Fibroblast of gingiva (primary cell): ENCODE results near the gene HRAS.

Source experiments
- DNase-seq: peaks from one replicate; pipeline ENCODE4 v3.0.0-alpha.2; 2011; ENCODE audit warnings: low read depth

The HRAS gene

DNA sequence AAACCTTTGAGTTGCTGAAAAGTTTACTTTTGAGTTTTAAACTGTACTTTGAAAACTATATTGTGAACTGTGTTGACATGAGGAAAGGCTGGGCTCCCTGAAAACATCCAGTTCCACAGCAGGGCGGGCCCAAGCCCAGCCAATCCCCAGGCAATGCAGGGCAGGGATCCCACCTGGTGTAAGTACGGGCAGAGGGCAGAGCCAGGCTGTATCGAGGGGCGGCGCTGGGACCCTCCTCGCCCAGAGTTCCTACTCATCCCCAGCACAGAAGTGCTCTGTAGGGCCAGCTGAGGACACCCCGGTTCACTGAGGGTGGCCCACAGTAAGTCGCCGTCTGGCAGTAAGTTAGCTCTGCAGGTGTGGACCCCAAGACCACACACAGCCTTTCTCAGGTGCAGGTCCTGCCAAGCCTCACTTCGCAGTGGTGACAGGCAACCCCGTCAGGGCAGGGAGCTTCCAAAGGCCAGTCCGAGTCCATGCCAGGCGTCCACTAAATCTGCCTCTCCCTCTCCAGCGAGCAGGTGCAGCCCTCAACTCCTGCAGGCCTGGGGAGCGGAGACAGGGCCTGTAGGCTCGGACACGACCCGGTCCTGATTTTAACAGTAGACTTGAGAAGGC, 31.7 kb upstream of the HRAS start:
- no peak for DNase-seq

DNA sequence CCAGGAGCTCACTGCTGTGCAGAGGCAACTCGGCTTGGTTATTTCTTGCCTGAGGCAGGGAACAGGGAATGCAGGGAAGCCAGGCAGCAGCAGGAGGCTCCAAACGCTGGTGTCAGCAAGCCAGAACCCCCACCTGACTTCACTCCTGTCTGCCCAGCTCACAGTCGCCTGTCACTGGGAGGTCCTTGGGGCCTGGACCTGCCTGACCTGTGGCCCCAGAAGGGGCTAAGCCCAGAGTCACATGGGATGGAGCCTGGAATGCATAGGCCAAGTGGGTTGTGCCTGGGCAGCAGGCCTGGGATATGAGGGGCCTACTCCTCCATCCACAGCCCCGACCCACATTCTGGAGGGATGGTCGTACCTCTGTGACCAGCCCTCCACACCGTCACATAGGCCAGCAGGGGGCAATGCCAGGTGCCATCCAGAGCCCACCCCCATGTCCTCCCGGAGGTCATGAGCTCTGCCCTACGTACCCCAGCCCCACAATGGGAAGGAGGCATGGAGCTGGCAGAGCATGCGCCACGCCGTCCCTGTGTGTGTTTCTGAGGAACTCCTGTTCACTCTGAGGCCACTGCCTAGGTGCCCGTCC, 30.6 kb upstream of the HRAS start:
- no peak for DNase-seq

DNA sequence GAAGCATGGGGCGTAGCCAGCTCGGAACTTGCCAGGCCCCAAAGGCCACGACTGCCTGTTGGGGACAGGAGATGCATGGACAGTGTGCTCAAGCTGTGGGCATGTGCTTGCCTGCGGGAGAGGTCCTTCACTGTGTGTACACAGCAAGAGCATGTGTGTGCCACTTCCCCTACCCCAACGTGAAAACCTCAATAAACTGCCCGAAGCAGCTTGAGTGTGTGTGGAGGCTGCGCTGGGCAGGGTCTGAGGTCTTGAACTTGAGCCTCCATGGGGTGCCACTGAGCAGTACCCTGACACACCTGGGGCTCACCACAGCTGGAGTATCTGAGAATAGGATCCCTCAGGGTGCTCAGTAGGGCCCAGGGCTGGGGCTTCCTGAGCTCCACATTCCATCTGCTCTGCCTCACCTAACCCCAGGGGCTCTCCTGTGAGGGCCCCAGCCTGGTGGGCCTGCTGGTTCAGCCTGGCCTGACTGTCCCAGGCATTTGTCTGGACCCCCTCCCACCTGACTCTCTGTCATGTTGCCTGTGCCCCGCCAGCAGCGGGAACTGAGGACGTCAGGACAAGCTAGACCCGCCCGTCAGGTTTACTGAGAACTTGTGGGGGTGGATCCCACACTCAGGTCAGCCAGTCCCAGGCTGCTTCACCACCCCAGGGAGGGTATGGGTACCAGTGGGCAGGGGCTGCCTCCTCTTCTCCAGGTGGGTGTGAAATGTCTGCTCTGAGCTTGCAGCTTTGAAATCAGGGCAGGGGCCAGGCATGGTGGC, 28.6 kb upstream of the HRAS start:
- DNase-seq: no peak

DNA sequence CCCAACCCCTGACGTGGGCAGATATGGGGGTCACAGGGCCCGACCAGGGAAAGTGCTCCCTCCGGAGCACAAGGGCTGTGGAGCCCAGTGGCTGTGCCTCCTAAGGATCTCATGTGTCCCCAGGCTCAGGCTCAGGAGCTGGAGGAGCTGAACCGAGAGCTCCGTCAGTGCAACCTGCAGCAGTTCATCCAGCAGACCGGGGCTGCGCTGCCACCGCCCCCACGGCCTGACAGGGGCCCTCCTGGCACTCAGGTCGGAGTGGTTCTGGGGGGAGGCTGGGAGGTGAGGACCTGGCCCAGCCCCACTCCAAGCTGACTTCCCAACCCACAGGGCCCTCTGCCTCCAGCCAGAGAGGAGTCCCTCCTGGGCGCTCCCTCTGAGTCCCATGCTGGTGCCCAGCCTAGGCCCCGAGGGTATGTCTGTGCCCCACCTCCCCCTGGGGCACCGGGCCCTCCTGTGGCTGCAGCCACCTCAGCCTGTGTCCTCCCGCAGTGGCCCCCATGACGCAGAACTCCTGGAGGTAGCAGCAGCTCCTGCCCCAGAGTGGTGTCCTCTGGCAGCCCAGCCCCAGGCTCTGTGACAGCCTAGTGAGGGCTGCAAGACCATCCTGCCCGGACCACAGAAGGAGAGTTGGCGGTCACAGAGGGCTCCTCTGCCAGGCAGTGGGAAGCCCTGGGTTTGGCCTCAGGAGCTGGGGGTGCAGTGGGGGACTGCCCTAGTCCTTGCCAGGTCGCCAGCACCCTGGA, 27.9 kb upstream of the HRAS start:
- DNase-seq: no peak

DNA sequence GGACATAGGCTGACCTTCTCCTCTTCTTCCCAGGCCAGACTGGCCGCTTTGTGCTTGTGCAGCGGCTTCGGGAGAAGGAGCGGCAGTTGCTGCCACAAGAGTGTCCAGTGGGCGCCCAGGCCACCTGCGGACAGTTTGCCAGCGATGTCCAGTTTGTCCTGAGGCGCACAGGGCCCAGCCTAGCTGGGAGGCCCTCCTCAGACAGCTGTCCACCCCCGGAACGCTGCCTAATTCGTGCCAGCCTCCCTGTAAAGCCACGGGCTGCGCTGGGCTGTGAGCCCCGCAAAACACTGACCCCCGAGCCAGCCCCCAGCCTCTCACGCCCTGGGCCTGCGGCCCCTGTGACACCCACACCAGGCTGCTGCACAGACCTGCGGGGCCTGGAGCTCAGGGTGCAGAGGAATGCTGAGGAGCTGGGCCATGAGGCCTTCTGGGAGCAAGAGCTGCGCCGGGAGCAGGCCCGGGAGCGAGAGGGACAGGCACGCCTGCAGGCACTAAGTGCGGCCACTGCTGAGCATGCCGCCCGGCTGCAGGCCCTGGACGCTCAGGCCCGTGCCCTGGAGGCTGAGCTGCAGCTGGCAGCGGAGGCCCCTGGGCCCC, 26.8 kb upstream of the HRAS start:
- DNase-seq: no peak

DNA sequence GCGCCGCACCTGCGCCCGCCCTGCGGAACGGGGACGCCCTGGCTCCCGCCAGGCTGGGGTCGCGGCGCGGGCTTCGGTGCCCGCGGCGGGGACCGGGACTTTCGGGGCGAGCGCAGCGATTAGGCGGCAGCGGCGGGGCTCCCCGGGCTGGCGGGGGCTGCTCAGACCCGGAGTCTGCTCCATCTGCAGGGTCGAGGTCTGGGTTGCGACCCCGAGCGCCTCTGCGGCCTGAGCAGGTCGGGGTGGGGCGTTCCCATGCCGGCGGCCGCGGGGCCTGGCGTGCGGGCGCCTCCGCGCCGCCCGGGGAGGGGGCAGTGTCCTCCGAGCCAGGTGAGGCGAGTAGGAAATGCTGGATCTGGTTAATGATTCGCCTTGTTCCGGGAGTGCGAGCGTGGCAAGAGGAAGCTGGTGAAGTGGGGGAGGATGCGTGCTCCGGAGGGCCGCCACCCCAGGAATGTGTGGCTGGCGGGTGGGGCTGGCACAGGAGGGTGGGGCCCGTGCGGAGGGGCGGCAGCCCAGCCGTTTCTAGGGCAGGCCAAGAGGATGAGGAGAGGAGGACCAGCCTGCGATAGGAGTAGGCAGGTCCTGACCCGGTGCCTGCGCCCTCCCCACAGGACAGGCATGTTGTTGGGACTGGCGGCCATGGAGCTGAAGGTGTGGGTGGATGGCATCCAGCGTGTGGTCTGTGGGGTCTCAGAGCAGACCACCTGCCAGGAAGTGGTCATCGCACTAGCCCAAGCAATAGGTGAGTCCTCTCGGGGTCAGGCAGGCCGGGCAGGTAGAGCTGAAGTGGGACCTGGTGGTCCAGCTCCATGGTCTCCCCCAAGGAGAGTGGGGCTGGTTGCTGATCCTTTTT, 26.0 kb upstream of the HRAS start:
- no peak for DNase-seq

DNA sequence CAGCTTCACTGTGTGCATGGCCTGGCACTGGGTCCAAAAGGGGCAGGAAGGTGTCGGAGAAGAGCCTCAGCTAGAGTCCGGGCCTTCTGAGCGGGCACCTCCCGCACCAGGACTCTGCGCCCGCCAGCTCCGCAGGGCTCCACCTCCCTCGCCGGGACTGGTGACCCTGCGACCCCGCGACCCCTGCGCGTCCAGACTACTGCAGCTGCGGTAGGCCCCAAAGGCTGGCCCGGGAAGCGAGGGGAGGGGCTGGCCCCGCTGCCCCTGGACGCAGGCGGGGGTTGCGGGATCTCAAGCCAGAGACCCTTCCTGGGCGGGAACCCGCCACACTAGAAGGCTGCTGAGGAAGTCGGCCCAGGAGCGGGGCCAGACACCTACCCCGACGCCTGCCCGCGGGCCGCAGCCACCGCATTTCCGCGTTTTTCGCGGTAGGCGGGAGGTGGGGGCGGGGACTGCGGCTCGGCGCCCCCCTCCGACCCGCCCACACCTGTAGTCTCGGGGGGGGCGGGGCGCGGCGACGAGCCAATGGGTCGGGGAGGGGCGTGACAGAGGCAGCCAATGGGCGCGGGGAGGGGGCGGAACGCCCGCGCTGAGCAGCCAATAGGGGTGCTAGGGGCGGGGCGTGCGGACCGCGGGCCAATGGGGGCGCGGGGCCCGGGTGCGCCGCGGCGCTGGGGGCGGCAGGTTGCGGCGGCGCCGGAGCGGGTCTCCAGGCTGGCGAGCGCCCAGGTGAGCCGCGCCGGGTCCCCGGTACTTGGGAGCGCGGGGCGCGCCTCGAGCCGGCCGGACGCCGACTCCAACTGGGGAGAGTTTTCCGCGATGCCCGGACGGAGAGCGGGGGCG, 25.1 kb upstream of the HRAS start, which contains the start of the genes LMNTD2 and RASSF7:
Gene LMNTD2, minus strand, starts transcription at position 434 of the 843 bp plus-strand sequence. Its CDS starts 22 bp downstream, at position 412.
Gene RASSF7, plus strand, starts transcription at position 666 of the 843 bp plus-strand sequence. CDS start 799 bp downstream, outside the sequence.
- peak; percentile 64 for DNase-seq

DNA sequence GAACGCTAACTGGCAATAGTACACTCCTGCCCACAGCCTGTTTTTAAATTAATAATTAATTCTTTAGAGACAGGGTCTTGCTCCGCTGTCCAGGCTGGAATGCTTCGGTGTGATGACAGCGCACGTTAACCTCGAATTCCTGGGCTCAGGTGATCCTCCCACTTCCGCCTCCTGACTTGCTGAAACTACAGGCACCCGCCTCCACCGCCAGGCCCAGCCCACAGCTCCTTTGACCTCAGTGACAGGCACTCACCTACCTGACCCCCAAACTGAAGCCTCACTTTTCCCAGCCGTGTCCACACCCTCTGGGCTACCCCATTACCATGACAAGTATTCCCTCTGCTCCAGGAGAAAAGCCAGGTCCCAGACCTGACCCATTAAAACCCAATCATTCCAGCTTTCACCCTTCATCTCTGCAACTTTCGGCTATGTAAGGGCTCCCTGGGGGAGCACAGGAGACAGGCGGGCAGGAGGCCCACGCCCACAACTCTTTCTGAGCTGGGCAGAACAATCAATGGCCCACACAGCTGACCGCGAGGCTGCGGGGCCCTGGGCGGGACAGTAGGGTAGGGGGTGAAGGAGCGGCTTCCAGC, 24.4 kb upstream of the HRAS start:
- DNase-seq: no peak

DNA sequence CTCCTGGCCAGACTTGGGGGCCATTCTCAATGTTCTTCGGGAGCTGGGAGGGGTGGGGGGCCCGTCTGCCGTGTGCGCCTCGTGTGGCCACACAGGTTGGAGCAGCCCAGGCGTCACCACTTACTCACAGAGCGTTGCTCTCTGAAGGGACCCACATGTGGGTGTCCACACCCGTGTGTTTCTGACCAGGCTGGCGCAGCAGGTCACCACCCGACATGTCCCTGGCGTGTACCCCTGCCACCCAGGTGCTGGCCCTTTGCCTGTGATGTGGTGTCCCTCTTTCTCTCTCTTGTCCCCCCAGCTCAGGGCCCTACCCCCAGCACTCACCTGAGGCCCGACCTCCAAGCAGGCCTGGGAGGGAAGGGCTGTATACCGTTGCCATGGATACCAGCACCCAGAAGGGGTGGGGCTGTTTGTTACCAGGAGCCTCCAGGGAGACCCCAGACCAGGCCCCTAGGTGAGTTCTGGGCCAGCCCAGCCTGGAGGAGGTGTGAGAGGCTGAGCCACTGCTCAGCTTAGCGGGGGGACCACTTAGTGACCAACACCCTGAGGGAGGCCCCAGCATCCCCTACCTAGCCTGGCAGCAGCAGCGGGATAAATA, 23.7 kb upstream of the HRAS start:
- DNase-seq: no peak

DNA sequence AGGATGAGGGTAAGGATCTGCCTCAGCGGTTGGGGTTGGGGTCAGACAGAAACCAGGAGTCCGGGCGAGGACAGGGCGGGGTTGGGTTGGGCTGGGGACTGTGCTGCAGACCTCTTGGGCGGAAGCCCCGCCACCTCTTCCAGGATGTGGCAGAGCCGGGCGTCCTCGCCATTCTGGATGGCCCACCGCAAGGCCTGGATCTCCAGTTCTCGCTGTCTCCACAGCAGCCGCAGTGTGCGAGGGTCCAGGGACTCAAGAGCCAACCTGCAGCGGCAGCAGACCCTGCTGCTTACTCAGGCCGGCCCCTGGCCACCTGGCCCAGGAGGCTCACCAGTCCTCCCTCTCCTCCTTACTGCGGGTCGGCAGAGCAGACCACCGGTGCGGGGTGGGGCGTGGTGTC, 23.1 kb upstream of the HRAS start:
- DNase-seq: no peak

DNA sequence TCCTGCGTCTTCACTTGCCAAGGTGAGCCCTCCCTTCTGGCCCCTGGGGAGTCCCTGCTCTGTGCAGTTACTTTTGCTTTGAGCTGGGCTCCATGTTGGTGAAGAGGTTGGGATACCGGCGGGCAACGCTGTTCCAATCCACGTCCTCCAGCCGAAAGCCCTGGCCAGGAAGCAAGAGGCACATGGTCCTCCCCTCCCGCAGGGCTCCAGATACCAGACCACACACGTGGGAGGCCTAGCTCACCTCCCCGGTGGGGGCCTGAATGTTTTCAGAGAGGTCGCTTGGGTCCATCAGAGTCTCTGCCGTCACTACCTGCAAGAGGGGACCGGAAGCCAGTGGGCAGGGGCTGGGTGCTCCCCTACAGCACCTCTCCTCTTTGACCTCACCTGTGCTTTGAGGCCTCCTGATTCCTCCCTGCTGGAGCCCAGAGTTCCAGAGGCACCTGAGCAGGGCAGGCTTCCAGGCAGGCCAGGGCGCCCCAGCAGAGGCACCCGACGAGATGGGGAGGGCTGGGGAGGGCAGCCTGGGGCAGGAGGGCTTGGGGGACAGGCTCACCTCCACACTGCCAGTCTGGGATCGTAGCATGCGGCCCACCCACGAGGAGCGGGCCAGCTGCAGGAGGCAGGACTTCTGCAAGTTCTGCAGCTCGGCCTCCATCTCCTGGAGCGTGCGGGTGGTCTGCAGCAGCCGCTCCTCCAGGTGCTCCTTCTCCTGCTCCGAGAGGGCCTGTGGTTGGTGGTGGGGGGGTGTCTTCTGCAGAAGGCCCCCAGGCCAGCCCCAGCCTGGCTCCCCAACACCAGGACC, 22.2 kb upstream of the HRAS start:
- DNase-seq: no peak

DNA sequence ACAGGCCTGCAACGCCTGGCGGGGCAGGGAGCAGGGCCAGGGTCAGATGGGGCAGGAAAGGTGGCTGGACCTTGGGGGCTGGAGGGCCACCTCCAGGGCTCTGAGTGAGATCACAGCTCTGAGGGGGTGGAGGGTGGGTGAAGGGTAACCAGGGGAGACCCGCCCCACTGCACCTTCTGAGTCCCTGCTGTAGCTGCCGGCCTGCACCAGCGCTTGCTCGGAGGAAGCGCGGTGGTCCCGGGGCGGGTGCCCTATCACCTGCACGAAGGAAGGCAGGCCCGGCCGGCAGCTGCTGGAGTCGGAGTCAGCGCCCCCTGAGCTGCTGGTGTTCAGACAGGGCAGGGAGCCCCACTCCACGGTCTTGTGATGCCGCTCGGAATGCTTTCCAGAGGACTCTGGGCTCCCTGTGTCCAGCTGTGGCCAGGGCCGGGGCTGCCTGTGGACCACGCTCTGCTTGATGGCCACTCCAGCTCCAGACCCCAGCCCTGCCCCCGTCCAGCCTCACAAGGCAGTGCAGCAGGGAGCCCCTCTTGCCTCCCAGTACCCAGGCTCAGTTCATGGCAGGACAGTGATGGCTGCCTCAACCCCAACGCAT, 21.4 kb upstream of the HRAS start:
- no peak for DNase-seq

DNA sequence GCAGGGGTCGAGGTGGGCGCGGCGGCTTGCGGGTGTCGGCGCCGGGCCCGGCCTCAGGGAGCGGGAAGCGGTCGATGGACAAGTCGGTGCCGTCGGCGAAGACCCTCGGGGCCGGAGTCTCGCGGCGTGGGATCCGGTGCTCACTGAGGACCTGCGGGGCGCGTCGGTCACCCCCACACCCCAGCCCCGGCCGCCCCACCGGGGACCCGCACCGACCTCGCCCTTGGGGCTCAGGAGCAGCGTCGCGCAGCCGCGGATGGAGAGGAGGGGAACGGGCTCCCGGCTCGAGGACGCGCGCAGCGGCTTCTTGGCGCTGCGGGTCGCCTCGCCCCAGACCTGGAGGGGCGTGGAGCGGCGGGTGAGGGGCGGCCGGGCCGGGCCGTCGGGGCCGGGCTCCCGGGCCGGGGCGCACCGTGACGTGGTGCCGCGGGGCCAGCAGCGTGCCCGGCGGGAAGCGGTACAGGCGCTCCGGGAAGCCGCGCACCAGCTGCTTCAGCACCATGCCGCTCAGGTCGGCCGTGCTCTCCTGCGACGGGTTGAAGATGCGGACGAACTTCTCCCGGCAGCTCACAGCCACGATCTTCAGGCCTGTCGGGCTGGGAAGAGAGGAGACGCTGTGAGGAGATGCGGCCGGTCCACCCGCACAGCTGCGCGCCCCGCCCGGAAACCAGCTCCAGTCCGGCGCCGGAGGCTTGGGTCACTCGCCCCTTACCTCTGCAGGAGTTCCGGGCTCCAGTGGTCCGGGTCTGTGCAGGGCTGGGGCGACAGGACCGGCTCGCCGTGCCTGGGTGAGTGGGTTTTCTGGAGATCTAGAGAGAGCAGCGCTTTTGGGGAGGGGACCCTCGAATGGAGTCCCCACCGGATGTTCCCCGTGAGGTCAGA, 20.6 kb upstream of the HRAS start:
- DNase-seq: no peak

DNA sequence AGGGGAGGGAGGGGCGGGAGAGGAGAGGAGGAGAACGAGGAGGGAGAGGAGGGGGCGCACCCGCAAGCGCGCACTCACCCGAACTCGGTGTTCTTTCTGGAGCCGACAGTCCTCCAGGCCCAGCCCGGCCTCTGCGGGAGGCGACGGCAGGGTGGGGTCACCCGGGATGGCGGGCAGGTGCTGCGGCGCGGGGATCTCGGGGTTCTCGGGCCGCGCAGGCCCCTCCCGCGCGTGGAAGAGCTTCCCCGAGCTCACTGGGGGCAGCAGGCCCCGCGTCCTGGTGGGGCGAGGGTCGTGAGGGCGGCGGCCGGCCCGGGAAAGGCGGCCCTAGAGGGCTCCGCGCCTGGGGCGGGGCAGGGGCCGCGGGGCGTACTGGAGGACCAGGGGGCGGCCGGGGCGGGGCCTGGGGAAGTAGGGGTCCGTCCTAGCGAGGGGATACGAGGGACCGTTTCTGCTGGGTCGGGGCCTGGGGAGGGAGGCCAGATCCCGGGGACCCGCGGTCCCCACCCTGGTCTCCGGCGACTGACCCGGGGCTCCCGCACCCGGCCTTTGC, 19.9 kb upstream of the HRAS start:
- no peak for DNase-seq

DNA sequence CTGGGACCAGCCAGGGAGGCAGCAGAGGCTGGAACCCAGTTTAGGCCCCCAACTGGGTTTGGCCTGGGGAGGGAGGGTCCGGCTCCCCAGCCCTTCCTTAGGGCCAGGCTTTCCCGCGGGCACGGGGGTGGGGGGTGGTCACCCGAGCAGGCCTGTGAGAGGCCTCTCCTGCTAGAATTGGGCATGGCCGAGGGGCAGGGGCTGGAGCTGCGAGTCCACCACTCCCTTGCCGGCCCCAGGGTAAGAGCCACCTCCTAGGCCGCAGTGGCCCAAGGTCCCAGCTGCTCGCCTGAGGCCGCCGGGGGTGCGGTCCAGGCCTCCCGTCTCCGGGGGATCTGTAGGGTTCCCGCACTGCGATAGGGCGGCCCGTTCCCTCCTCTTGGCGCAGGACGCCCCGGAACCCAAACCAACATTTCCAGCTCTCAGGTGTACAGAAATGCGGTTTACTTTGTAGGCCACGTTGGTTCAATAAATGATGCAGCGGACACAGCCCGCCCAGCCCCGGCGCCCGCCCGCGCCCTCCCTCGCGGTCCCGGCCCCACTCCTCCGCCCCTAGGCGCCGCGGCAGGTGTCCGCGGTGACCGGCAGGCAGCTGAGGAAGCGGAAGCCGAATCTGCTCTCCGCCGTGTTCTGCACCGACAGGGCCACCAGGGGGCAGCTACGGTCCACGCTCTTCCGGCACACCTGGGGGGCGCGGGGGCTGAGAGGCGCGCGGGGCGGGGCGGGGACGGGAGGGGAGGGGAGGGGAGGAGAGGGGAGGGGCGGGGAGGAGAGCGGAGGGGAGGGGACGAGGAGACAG, 19.3 kb upstream of the HRAS start:
- DNase-seq: no peak

DNA sequence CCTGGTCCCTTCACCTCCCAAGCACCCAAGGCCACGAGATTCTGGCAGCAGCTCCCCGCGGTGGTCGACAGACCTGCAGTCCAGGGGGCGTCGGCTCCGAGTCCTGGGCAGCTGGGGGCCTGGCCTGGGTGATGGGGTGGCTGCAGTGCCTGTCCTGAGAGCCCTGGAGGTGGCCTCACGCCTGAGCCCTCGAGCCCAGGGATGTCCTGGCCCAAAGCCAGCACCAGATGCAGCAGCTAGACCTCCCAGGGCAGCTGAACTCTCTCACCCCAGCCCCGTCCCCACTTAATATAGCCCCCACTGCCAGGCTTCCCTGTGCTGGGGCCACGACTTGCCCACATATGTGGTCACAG, 18.6 kb upstream of the HRAS start:
- DNase-seq: no peak
